Measurements from ENCODE around the gene KIF1A. TPM values are rescaled to one million over a fixed set of nuclear protein-coding genes. Genes with fewer than 3 reads are reported as not detected.
A peak's percentile ranks its signal among the peaks of the same experiment; 100 is the strongest.
"Not testable (repeated sequence)": the region's sequence is repeated elsewhere in the genome, so short reads cannot be mapped to it uniquely, and the experiment has no call there.

Gene KIF1A
- total and polyA plus RNA-seq, 5 donors from 2014 or later: not detected

GRCh38 chr2:240687045-240687740 is 132.8 kb downstream of the KIF1A start:
- no peak overlapping the region for H3K4me3 Mint-ChIP-seq
- H3K36me3 Mint-ChIP-seq: no peaks in the 10 kb centered on the region
- H3K9me3 Mint-ChIP-seq: no peaks in the 10 kb centered on the region
- Histone ChIP-seq H3K4me1 (ENCODE audit: control insufficient read depth, insufficient read depth, low read length, poor library complexity, severe bottlenecking) (no peaks in the 10 kb centered on the region), H3K27ac (ENCODE audit: insufficient read depth, low read length, poor library complexity, severe bottlenecking) (no peak overlapping the region), H3K36me3 (ENCODE audit: control insufficient read depth, insufficient read depth, low read length) (no peaks in the 10 kb centered on the region), H3K4me3 (ENCODE audit: low read depth, low read length) (no peak overlapping the region), H3K9me3 (ENCODE audit: control insufficient read depth in 2 of 2, low read length in 2 of 2) (no peaks in the 10 kb centered on the region), H3K27me3 (ENCODE audit: control insufficient read depth, insufficient read depth, low read length) (no peaks in the 10 kb centered on the region)
- H3K4me1 Mint-ChIP-seq: peaks cover 0 to 9% (median 1%) of the 10 kb centered on the region in 4 donors
- no peak overlapping the region for H3K27ac Mint-ChIP-seq
- DNase-seq: no peak
- ATAC-seq (ENCODE audit: low read depth in 2 of 2): no peak
- H3K27me3 Mint-ChIP-seq: no peaks in the 10 kb centered on the region

- Histone ChIP-seq H3K27me3 (ENCODE audit: control insufficient read depth, insufficient read depth, low read length) (no peaks in the 10 kb centered on the region), H3K4me1 (ENCODE audit: control insufficient read depth, insufficient read depth, low read length, poor library complexity, severe bottlenecking) (no peaks in the 10 kb centered on the region), H3K36me3 (ENCODE audit: control insufficient read depth, insufficient read depth, low read length) (no peaks in the 10 kb centered on the region), H3K9me3 (ENCODE audit: control insufficient read depth in 2 of 2, low read length in 2 of 2) (no peaks in the 10 kb centered on the region), H3K27ac (ENCODE audit: insufficient read depth, low read length, poor library complexity, severe bottlenecking) (no peak overlapping the region), H3K4me3 (ENCODE audit: low read depth, low read length) (no peak overlapping the region)
- no peak for ATAC-seq (ENCODE audit: low read depth in 2 of 2)
- H3K4me3 Mint-ChIP-seq: peak overlapping the region in 1 of 4 donors; percentile 27
- no peak overlapping the region for H3K27ac Mint-ChIP-seq
- H3K9me3 Mint-ChIP-seq: no peaks in the 10 kb centered on the region
- DNase-seq: no peak
- no peaks in the 10 kb centered on the region for H3K27me3 Mint-ChIP-seq
- H3K36me3 Mint-ChIP-seq: no peaks in the 10 kb centered on the region
- H3K4me1 Mint-ChIP-seq: peaks cover 0 to 9% (median 1%) of the 10 kb centered on the region in 4 donors
These were observed 133.6 kb downstream of the KIF1A start for GRCh38 chr2:240686460-240686859.

DNA sequence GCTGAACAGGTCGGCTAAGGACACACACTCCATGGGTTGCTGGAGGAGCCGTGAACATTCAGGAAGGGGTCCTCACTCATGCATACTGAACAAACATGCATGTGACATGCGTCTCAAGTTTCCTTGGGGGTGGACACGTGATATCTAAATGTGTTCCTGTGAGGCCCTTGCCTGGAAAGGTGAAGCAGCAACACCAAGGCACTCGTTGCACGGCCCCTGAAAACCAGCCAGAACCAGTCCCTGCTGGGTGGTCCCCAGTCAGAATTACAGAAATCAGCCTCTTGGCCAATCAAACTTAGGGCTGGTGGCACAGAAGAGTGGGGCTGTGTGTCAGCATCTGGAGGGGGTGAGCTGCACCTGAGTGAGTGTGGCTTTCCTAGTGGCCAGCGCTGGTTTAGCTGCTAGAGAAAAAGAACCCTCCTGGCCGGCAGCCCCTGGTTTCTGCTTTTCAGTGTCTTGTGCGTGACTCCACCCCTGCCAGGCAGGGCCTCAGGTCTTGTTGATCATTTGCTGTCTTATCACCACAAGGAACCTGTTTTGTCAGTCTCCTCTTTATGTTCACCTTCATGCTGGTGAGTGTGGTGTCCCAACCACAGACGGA is 134.1 kb downstream of the KIF1A start:
- ATAC-seq (ENCODE audit: low read depth in 2 of 2) (no peak), DNase-seq (no peak)
- Histone ChIP-seq H3K4me3 (ENCODE audit: low read depth, low read length) (no peak overlapping the region), H3K4me1 (ENCODE audit: control insufficient read depth, insufficient read depth, low read length, poor library complexity, severe bottlenecking) (no peaks in the 10 kb centered on the region), H3K9me3 (ENCODE audit: control insufficient read depth in 2 of 2, low read length in 2 of 2) (no peaks in the 10 kb centered on the region), H3K36me3 (ENCODE audit: control insufficient read depth, insufficient read depth, low read length) (no peaks in the 10 kb centered on the region), H3K27ac (ENCODE audit: insufficient read depth, low read length, poor library complexity, severe bottlenecking) (no peak overlapping the region), H3K27me3 (ENCODE audit: control insufficient read depth, insufficient read depth, low read length) (no peaks in the 10 kb centered on the region)
- peaks cover 0 to 9% (median 1%) of the 10 kb centered on the region in 4 donors for H3K4me1 Mint-ChIP-seq
- no peaks in the 10 kb centered on the region for H3K9me3 Mint-ChIP-seq
- H3K27me3 Mint-ChIP-seq: no peaks in the 10 kb centered on the region
- H3K36me3 Mint-ChIP-seq: no peaks in the 10 kb centered on the region
- no peak overlapping the region for H3K4me3 Mint-ChIP-seq
- no peak overlapping the region for H3K27ac Mint-ChIP-seq

DNA sequence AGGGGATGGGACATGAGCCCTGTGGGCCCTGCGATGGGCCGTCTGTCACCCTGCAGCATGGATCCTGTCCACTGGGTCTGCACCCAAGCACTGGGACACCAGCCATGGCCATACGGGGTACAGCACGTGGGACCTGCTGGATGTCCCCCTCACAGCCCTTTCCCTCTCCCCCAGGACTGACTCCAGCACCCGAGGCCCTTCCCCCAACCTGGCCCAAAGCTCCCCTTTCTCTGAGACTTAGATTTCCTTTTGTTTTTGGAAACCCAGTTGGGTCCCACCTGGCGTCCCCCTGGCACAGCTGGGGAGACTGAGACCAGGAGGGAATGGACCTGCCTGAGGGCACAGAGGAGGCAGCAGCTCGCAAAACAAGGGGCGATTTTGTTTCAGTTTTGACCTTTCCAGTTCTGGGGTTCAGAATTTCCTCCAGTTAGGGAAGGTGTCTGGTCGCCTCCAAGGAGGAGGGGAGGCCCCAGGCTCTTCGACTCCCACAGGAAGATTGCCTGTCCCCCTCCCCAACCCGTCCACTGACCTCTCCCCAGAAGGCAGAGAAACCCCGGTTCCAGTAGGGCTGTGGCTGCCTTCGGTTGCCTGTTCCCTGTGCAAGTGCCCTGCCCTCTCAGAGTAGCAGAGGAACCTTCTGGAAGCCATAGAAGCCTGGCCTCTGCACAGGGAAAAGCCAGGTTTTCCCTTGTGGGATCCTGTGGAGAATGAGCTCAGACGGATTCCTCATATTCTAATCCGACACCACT is 135.9 kb downstream of the KIF1A start:
- not testable (repeated sequence) for H3K27me3 Mint-ChIP-seq; H3K4me1 Mint-ChIP-seq; H3K36me3 ChIP-seq (ENCODE audit: control insufficient read depth, insufficient read depth, low read length); H3K9me3 ChIP-seq (ENCODE audit: control insufficient read depth in 2 of 2, low read length in 2 of 2); ATAC-seq (ENCODE audit: low read depth in 2 of 2); H3K36me3 Mint-ChIP-seq; H3K27me3 ChIP-seq (ENCODE audit: control insufficient read depth, insufficient read depth, low read length); H3K4me1 ChIP-seq (ENCODE audit: control insufficient read depth, insufficient read depth, low read length, poor library complexity, severe bottlenecking); H3K27ac ChIP-seq (ENCODE audit: insufficient read depth, low read length, poor library complexity, severe bottlenecking); DNase-seq; H3K9me3 Mint-ChIP-seq; H3K4me3 ChIP-seq (ENCODE audit: low read depth, low read length); H3K27ac Mint-ChIP-seq
- H3K4me3 Mint-ChIP-seq: peak overlapping the region in 3 of 4 donors; percentile 21 to 62 (median 21)

DNA sequence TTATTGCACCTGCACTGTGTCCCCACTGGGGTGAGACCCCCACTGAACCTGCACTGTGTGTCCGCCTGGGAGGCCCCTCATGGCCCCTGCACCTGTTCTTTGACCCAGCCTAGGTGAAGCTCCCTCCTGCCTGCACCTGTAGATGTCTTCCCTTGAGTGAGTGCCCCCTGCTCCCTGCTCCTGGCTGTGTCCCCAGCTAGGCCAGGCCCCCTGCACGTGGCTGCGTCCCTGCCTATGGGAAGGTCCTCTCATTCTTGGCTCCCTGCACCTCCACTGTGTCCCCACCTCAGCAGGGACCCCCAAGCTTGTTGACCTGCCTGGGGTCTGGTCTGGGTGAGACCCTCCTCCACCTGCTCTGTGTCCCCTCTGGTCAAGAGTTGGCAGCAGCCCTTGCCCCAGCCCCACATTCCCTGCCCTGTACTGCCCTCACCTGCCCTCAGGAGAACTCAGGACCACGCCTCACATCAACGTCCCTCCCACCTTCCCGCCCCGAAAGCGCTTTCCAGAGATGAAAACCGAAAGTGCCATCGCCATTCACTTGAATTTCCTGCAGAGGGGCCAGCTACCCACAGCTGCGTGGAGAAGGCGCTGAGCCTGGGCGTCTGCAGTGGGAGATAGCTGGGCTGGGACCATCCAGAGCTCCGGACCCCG is 136.6 kb downstream of the KIF1A start:
- not testable (repeated sequence) for H3K4me1 Mint-ChIP-seq; H3K9me3 Mint-ChIP-seq; H3K4me1 ChIP-seq (ENCODE audit: control insufficient read depth, insufficient read depth, low read length, poor library complexity, severe bottlenecking); H3K36me3 ChIP-seq (ENCODE audit: control insufficient read depth, insufficient read depth, low read length); H3K27ac Mint-ChIP-seq; H3K4me3 ChIP-seq (ENCODE audit: low read depth, low read length); H3K36me3 Mint-ChIP-seq; H3K9me3 ChIP-seq (ENCODE audit: control insufficient read depth in 2 of 2, low read length in 2 of 2); H3K27me3 ChIP-seq (ENCODE audit: control insufficient read depth, insufficient read depth, low read length); DNase-seq; H3K27ac ChIP-seq (ENCODE audit: insufficient read depth, low read length, poor library complexity, severe bottlenecking); H3K27me3 Mint-ChIP-seq
- peak overlapping the region in 2 of 4 donors; percentile 21 to 50 for H3K4me3 Mint-ChIP-seq
- peak in 1 of 2 donors; percentile 23 for ATAC-seq (ENCODE audit: low read depth in 2 of 2)

- not testable (repeated sequence) for H3K9me3 Mint-ChIP-seq; H3K36me3 Mint-ChIP-seq; H3K27ac Mint-ChIP-seq; H3K27me3 Mint-ChIP-seq; H3K4me1 Mint-ChIP-seq; H3K27ac ChIP-seq (ENCODE audit: insufficient read depth, low read length, poor library complexity, severe bottlenecking); DNase-seq; H3K4me1 ChIP-seq (ENCODE audit: control insufficient read depth, insufficient read depth, low read length, poor library complexity, severe bottlenecking); H3K4me3 ChIP-seq (ENCODE audit: low read depth, low read length); H3K36me3 ChIP-seq (ENCODE audit: control insufficient read depth, insufficient read depth, low read length); H3K9me3 ChIP-seq (ENCODE audit: control insufficient read depth in 2 of 2, low read length in 2 of 2); H3K27me3 ChIP-seq (ENCODE audit: control insufficient read depth, insufficient read depth, low read length)
- ATAC-seq (ENCODE audit: low read depth in 2 of 2): peak in 1 of 2 donors; percentile 14
- peak within 1 kb of the TSS in 2 of 4 donors; percentile 21 to 50 for H3K4me3 Mint-ChIP-seq
These were observed 137.4 kb downstream of the KIF1A start, which contains the start of gene AQP12B for GRCh38 chr2:240682431-240683224. TSS of gene AQP12B (minus strand) at chr2:240682885. CDS start at chr2:240682837, 48 bp downstream.

- not testable (repeated sequence) for H3K27me3 ChIP-seq (ENCODE audit: control insufficient read depth, insufficient read depth, low read length); ATAC-seq (ENCODE audit: low read depth in 2 of 2); DNase-seq; H3K36me3 ChIP-seq (ENCODE audit: control insufficient read depth, insufficient read depth, low read length); H3K27me3 Mint-ChIP-seq; H3K27ac ChIP-seq (ENCODE audit: insufficient read depth, low read length, poor library complexity, severe bottlenecking); H3K36me3 Mint-ChIP-seq; H3K4me3 ChIP-seq (ENCODE audit: low read depth, low read length); H3K9me3 Mint-ChIP-seq; H3K4me1 Mint-ChIP-seq; H3K4me3 Mint-ChIP-seq; H3K9me3 ChIP-seq (ENCODE audit: control insufficient read depth in 2 of 2, low read length in 2 of 2); H3K27ac Mint-ChIP-seq; H3K4me1 ChIP-seq (ENCODE audit: control insufficient read depth, insufficient read depth, low read length, poor library complexity, severe bottlenecking)
These were observed 139.8 kb downstream of the KIF1A start for GRCh38 chr2:240680185-240680584.

All from CD4-positive, CD25-positive, alpha-beta regulatory T cell (primary cell).